Sciatic nerve (tissue), 2 donors: Measurements from ENCODE around the gene RRP7A. TPM values are rescaled to one million over a fixed set of nuclear protein-coding genes. Genes with fewer than 3 reads are reported as not detected.
"Not testable (repeated sequence)": the region's sequence is repeated elsewhere in the genome, so short reads cannot be mapped to it uniquely, and the experiment has no call there.

Source experiments
- ATAC-seq: fragments of 200-7000 bp; cut with Tn5 transposase; one replicate; pipeline ENCODE4 v1.9.1; 2020; ENCODE audit warnings: mild to moderate bottlenecking, moderate library complexity
- DNase-seq: peaks from one replicate; pipeline ENCODE4 v3.0.0-alpha.2; 2020; ENCODE audit warnings: low spot score
- intact Hi-C: fragments of 100-400 bp; cut with DNase I; formaldehyde crosslinking; loops from one replicate; pipeline ENCODE4 v1.14.2; 2022
- total RNA-seq: library from RNA; stranded (reverse); fragmentation: NEBNext Ultra II Directional; extraction: Animal tissue kit (Norgen Biotek cat#: 25700); gene quantifications from one replicate; pipeline ENCODE4 v1.2.1, GENCODE V29; 2021
- donor health status: DM: no; HTN: no; CAD: no.
- donor health status: DM: no; HTN: no; CAD: no.

RRP7A gene
- total RNA-seq, 1 donor from 2014 or later: 39.6 TPM

DNA sequence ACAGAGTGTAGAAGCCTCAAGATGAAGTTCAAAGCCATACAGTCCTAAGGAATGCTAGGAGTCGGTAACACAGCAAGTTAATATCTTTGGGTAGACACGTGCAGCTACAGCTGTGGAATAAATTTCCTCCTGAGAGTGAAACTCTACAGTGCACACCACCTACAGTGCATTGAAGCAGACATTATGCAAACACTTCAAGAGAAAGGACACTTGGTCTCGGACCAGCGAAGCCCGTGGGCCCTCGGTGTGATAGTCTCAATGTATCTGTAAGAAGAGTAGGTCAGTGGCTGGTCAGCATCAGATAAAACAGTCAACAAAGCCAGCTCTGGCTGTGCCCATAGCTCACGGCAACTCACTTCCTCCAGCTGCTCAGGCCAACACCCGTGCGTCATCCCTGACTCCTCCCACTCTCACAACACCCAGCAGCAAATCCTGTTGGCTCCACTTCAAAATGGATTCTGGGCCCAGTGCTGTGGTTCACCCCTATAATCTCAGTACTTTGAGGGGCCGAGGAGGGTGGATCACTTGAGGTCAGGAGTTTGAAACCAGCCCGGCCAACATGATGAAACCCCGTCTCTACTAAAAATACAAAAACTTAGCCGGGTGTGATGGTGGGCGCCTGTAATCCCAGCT lies 17.7 kb upstream of the RRP7A start:
- DNase-seq, intact Hi-C loops: not testable (repeated sequence)
- ATAC-seq: peak; percentile 91

GRCh38 chr22:42536634-42537033 lies 17.0 kb upstream of the RRP7A start:
- ATAC-seq, DNase-seq, intact Hi-C loops: not testable (repeated sequence)

DNA sequence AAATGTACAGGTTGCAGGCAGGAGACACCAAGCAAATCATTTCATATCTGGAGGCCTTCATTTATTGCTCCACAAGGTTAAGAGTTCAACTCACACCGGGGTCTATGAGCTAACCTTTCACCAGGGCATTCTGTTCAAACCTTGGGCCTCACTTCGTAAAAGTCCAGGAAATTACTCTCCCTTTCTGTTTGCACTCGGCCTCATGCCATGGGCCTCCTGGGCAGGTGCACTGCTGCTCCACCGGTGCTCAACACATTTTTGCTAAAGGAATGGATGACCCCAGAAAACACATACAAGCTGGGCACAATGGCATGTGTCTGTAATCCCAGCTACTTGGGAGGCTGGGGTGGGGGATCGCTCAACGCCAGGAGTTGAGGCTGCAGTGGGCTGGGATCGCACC lies 16.6 kb upstream of the RRP7A start:
- no peak for ATAC-seq
- DNase-seq: no peak
- intact Hi-C loops: no loop called here

DNA sequence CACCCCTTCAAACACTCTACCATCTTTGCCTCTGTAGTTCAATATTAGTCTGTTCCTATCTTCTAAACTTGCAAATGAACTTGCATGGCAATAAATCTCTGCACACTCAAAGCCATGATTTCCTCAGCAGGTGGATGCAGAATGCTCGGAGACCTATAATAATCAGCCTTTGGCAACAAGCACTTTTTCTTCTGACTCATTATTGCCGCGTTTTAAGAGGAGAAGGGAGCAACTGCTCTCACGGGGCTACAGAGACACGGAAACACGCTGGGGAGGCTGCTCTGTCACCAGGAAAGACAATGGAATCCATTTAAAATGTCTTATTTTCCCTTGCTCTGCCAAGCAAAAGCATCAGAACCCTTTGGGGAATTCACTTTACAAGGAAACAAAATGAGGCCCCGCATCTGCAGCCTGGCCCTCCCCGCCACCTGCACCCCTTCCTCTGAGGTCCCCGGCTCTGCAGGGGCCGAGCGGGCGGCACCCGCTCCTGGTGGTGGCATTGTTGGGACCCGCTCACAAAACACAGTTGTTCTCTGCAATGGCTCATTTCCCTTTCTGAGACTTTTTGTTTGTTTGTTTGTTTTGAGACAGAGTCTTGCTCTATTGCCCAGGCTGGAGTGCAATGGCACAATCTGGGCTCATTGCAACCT lies 15.6 kb upstream of the RRP7A start:
- not testable (repeated sequence) for ATAC-seq

DNA sequence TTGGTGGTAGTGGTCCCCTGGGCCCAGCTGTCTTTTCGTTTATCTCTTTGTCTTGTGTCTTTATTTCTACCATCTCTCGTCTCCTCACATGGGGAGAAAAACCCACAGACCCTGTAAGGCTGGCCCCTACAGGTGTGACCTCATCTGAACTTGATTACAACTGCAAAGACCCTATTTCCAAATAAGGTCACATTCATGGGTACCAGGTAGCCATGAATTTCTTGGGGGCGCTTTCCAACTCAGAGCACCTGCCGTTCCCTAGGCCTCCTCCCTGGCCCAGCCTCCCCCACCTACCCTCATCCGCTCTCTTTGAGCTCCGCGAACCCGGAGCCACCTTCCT lies 14.0 kb upstream of the RRP7A start:
- no peak for DNase-seq
- no peak for ATAC-seq
- intact Hi-C loops: no loop called here

More for the DNA sequence above, 15.6 kb upstream of the RRP7A start:
- DNase-seq, intact Hi-C loops: not testable (repeated sequence)

DNA sequence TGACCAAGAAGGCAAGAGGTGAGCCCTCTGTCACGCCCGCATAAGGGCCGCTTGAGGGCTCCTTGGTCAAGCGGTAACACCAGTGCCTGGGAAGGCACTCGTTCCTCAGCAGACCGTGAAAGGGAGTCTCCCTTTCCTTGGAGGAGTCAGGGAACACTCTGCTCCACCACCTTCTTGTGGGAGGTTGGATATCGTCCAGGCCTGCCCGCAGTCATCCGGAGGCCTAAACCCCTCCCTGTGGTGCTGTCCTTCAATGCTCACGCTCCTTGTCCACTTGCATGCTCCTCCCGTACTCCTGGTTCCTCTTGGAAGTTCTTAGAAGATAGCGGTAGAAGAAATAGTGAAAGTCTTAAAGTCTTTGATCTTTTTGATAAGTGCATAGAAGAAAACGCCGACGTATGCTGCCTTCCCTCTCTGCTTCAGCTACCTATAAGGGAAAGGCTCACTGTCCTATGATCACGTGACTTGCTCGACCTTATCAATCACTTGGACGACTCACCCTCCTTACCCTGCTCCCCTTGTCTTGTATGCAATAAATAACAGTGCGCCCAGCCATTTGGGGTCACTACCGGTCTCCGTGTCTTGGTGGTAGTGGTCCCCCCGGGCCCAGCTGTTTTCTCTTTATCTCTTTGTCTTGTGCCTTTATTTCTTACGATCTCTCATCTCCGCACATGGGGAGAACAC lies 11.9 kb upstream of the RRP7A start:
- DNase-seq, intact Hi-C loops, ATAC-seq: not testable (repeated sequence)

DNA sequence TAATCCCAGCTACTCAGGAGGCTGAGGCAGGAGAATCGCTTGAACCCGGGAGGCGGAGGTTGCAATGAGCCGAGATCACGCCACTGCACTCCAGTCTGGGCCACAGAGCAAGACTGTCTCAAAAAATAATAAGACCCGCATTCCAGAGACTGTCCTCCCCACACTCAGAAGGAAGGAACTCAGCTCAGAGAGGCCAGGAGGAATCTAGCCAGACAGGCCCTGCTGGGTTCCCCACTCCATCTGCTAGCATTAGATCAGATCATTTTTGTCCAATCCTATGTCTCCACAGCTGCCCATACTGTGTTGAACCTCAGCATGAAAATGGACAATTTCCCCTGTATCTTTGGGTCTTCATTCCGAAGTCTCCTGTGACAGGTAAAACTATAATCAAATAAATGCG lies 9.8 kb upstream of the RRP7A start:
- intact Hi-C loops, ATAC-seq, DNase-seq: not testable (repeated sequence)

- ATAC-seq: no peak
Measured at GRCh38 chr22:42528591-42529307, 9.2 kb upstream of the RRP7A start.

GRCh38 chr22:42522546-42522945 lies 3.0 kb upstream of the RRP7A start:
- DNase-seq (no peak), ATAC-seq (no peak)
- intact Hi-C loops: no loop called here

More at GRCh38 chr22:42528591-42529307, 9.2 kb upstream of the RRP7A start:
- intact Hi-C loops: no loop called here
- no peak for DNase-seq

- DNase-seq (no peak), ATAC-seq (peak; percentile 24)
- intact Hi-C loops: no loop called here
Measured at GRCh38 chr22:42521228-42521546, 1.6 kb upstream of the RRP7A start.

DNA sequence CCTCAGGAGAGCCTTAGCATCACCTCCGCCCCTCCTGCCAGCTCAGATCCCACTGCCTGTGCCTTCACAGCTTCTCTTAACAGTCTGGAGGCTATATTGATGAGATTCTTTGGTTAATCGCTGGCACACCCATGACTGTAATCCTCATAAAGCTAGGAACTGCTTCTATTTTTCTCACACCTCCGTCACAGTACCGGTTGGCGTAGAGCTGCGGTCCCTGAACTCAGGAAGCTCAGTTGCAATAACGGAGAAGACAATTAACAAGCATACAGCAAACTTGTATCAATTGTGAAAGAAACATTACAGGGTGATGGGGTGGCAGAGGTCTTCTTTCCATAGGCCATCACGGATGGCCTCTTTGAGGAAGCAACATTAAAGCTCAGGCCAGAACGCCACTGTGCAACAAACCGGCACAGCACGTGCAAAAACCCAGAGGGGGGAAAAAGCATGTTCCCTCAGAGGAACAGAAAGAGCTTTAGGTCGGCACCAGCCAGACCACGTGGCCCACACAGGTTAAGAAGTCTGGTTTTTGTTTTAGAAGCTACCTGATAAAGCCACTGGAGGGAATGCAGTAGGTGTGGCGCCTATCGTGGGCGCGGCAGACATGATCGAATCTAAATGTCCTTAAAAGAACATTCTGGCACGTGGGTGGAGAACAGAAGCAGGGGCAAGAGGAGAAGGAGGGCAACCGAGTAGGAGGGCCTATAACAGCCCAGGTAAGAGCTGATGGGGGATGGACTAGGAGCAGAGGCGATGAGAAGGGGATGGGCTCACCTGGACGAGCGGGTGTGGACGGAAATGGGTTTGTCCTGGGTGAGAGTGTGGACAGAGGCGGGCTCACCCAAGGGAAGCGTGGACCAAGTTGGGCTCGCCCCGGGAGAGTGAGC lies 715 bp downstream of the RRP7A start:
- DNase-seq, intact Hi-C loops: not testable (repeated sequence)
- ATAC-seq: peak; percentile 2

DNA sequence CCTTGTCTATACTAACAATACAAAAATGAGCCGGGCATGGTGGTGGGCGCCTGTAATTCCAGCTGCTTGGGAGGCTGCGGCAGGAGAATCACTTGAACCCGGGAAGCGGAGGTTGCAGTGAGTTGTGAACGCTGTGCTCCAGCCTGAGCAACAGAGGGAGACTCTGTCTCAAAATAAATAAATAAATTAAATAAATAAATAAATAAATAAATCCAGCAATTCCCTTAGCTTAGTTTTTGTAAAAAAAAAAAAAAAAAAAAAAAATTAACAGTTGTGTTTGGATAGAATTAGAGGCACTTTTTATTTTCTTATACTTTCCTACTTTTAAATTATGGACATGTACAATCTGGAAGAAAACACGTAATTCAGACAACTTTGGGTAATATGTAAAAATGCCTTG lies 2.5 kb downstream of the RRP7A start:
- intact Hi-C loops, ATAC-seq, DNase-seq: not testable (repeated sequence)

DNA sequence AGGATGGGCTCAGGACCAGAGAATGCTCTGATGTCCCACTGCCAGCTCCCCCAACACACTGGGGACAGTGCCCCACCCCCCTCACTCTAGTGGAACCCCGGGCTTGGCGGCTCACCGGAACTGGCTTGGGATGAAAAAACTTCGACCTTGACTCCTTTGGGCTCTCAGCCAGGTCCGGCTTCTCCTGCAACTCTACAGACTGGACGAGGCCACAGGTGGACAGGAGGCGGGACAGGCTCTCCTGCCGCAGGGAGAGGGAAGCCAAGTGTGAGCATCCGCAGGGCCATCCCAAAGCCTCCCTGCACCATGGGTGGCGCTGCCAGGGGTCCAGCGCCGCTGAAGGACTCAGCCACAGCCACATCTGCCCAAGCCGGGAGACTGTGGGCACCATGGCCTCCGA lies 3.7 kb downstream of the RRP7A start:
- DNase-seq (no peak), ATAC-seq (no peak)
- intact Hi-C loops: no loop called here

DNA sequence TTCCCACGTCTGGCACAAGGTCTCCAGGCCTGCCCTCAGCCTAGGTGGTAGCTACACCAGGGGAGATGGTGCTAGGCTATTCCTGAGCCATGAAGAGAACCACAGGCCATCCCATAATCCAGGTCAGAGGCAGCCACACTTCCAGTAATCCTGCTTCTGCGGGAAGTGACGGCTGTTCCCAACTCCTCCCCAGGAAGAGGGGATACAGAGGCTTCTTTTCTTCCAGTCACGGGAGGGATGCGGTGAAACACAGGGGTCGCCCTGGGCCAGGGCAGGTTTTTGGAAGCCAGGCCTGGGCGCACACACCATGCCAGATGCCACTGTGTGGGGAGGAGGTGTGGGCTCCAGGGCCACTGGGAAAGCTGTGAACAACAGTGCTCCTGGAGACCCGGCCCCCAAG lies 4.3 kb downstream of the RRP7A start:
- not testable (repeated sequence) for ATAC-seq

GRCh38 chr22:42514331-42514730 lies 5.3 kb downstream of the RRP7A start:
- ATAC-seq, DNase-seq, intact Hi-C loops: not testable (repeated sequence)

More for the DNA sequence above, 4.3 kb downstream of the RRP7A start:
- DNase-seq, intact Hi-C loops: not testable (repeated sequence)

- intact Hi-C loops, DNase-seq: not testable (repeated sequence)
- peak; percentile 83 for ATAC-seq
Measured at GRCh38 chr22:42512273-42512990, 7.2 kb downstream of the RRP7A start.

DNA sequence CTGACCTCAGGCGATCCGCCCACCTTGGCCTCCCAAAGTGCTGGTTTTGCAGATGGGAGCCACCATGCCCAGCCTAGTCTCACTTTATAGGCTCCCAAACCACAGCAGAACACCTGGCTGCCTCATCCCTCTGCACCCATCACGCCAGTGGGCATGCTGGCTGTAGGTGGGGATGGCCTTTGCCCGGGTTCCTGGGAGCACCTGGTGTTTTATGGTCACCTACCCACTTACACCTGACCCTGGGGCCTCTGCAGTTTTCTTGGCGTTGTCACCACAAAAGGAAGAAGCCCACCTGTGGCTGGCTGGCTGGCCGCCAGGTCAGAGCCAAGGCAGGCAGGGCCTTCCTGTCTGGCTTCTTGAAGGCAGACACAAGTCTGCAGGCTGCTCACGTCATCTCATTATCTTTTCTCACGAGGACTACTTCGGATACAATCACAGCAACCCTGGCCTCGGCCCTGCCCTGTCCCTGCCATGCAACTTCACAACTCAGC lies 8.2 kb downstream of the RRP7A start:
- intact Hi-C loops: no loop called here
- no peak for DNase-seq

DNA sequence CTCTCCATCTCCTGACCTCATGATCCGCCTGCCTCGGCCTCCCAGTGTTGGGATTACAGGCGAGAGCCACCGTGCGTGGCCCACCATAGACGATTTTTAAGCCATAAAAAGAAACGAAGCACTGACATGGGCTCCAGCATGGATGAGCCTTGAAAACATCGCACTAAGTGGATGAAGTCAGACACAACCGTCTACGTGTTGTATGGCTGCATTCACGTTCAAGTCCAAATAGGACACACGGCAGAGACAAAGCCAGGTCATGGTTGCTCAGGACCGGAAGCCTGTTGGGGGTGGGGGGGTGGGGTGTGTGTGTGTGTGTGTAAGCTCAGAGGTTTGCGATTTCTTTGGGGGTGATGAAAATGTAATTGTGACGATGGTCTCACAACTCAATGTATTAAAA lies 10.0 kb downstream of the RRP7A start:
- intact Hi-C loops: no loop called here
- DNase-seq (no peak), ATAC-seq (no peak)

More for the DNA sequence above, 8.2 kb downstream of the RRP7A start:
- no peak for ATAC-seq
